HepG2 (cell line): ENCODE measurements around the gene LDB2. TPM values are rescaled to one million over a fixed set of nuclear protein-coding genes. Genes with fewer than 3 reads are reported as not detected.

ENCODE experiments used
- ATAC-seq: fragments of 200-7000 bp; cut with Tn5 transposase; 3 replicates; pipeline ENCODE4 v1.9.1; 2020; ENCODE audit warnings: mild to moderate bottlenecking, moderate library complexity
- BruUV-seq: library from RNA; stranded (reverse); fragments of 400-500 nt; replicated peaks from 2 replicates; lab custom pipeline; 2021; lab: Mats Ljungman, UMichigan
- CTCF ChIA-PET: fragments of 300-600 bp; formaldehyde crosslinking; extraction: SDS; loops from one replicate; lab custom pipeline; 2021; ENCODE audit warnings: low total read pairs, inconsistent platforms, low intra/inter-chr PET ratio; lab: Yijun Ruan, JAX
- POLR2A ChIA-PET: fragments of 350-600 bp; sonication (Branson Sonifier 250); formaldehyde crosslinking; loops from one replicate; lab custom pipeline; 2020; ENCODE audit warnings: antibody characterized with exemption, inconsistent platforms; lab: Yijun Ruan, JAX
- DNase-seq: peaks from one replicate; pipeline ENCODE4 v3.0.0-alpha.2; 2015; ENCODE audit warnings: low spot score
- FAIRE-seq: peaks from 3 replicates; lab custom pipeline; 2011; peaks lifted over from hg19 to GRCh38; lab: Jason Lieb, UNC
- H2AFZ ChIP-seq: one replicate; pipeline ENCODE4 v1.6.1; 2011; ENCODE audit warnings: low read length, inconsistent platforms
- H3K27ac ChIP-seq: fragments of 300-600 bp; 3 replicates; pipeline ENCODE4 v1.8.0; 2011; ENCODE audit warnings: mixed run types, mild to moderate bottlenecking, mixed read lengths, low read length, inconsistent platforms; ENCODE audit not compliant: insufficient read depth; ENCODE audit errors: extremely low read length
- H3K27me3 ChIP-seq, 2 experiments: fragments of 200-600 bp in 1 of 2; 2 replicates in 1 of 2; 3 replicates in 1 of 2; pipeline versions ENCODE4 v1.6.0 to v1.8.0; 2011; ENCODE audit warnings: low read length in 2 of 2, mild to moderate bottlenecking in 2 of 2, moderate library complexity in 2 of 2, inconsistent platforms in 1 of 2; ENCODE audit not compliant: insufficient read depth in 2 of 2, control insufficient read depth in 1 of 2
- H3K36me3 ChIP-seq, 2 experiments: fragments of 200-600 bp in 1 of 2; replicated peaks in 1 of 2; 2 replicates in 1 of 2; 3 replicates in 1 of 2; pipeline versions ENCODE4 v1.5.1 to v1.8.0; 2011; ENCODE audit warnings: low read length in 2 of 2, inconsistent platforms in 1 of 2; ENCODE audit not compliant: insufficient read depth in 2 of 2, control insufficient read depth in 1 of 2
- H3K4me1 ChIP-seq: 2 replicates; pipeline ENCODE4 v1.5.1; 2012; ENCODE audit warnings: low read length, inconsistent platforms; ENCODE audit not compliant: insufficient read depth
- H3K4me2 ChIP-seq: 2 replicates; pipeline ENCODE4 v1.6.0; 2011; ENCODE audit warnings: low read depth, low read length, inconsistent platforms
- H3K4me3 ChIP-seq, 3 experiments: fragments of 200-600 bp in 1 of 3; sonication (generic), shearing (Covaris generic) in 1 of 3; replicated peaks in 1 of 3; 2 replicates each; pipeline ENCODE4 v1.5.1; 2011 to 2016; ENCODE audit warnings: low read length in 3 of 3, inconsistent platforms in 2 of 3, low read depth in 2 of 3, mild to moderate bottlenecking in 2 of 3, control low read depth in 1 of 3, mixed read lengths in 1 of 3; ENCODE audit not compliant: insufficient read depth in 1 of 3
- H3K79me2 ChIP-seq: one replicate; pipeline ENCODE4 v1.6.1; 2011; ENCODE audit warnings: low read length, inconsistent platforms; ENCODE audit not compliant: insufficient read depth
- H3K9ac ChIP-seq: 2 replicates; pipeline ENCODE4 v1.6.0; 2011; ENCODE audit warnings: mild to moderate bottlenecking, low read depth, low read length, inconsistent platforms; ENCODE audit not compliant: insufficient read depth
- H3K9me3 ChIP-seq: 2 replicates; pipeline ENCODE4 v1.5.1; 2012; ENCODE audit warnings: mild to moderate bottlenecking, low read length
- H4K20me1 ChIP-seq: 2 replicates; pipeline ENCODE4 v1.6.0; 2011; ENCODE audit warnings: inconsistent platforms, mild to moderate bottlenecking, low read length, moderate library complexity; ENCODE audit not compliant: insufficient read depth
- ARID2 ChIP-seq: sonication (generic); formaldehyde crosslinking; IDR thresholded peaks from 2 replicates; pipeline ENCODE4 v1.8.1; 2022; ENCODE audit warnings: mild to moderate bottlenecking, missing genetic modification reagents, borderline replicate concordance
- BRCA1 ChIP-seq: sonication (generic); formaldehyde crosslinking; IDR thresholded peaks from 2 replicates; pipeline ENCODE4 v1.4.0; 2020; ENCODE audit warnings: missing genetic modification reagents
- ETS1 ChIP-seq: sonication (generic); formaldehyde crosslinking; IDR thresholded peaks from 2 replicates; pipeline ENCODE4 v1.4.0; 2020; ENCODE audit warnings: missing genetic modification reagents
- JARID2 ChIP-seq: sonication (generic); formaldehyde crosslinking; IDR thresholded peaks from 2 replicates; pipeline ENCODE4 v1.8.1; 2023; ENCODE audit warnings: missing genetic modification reagents, inconsistent platforms; ENCODE audit not compliant: insufficient replicate concordance
- MLLT10 ChIP-seq: sonication (generic); formaldehyde crosslinking; IDR thresholded peaks from 2 replicates; pipeline ENCODE4 v1.4.0; 2020; ENCODE audit warnings: missing genetic modification reagents
- REL ChIP-seq: sonication (generic); formaldehyde crosslinking; conservative IDR thresholded peaks from 2 replicates; pipeline ENCODE4 v1.8.0; 2022; ENCODE audit warnings: mild to moderate bottlenecking, missing genetic modification reagents, moderate library complexity
- RELA ChIP-seq: sonication (generic); formaldehyde crosslinking; IDR thresholded peaks from 2 replicates; pipeline ENCODE4 v1.4.0; 2020; ENCODE audit warnings: missing genetic modification reagents
- TRIM22 ChIP-seq: fragments of 450-650 bp; IDR thresholded peaks from 2 replicates; pipeline ENCODE4 v1.6.1; 2017
- YEATS2 ChIP-seq: sonication (generic); formaldehyde crosslinking; IDR thresholded peaks from 2 replicates; pipeline ENCODE4 v1.4.0; 2020; ENCODE audit warnings: missing genetic modification reagents, borderline replicate concordance
- ZBTB38 ChIP-seq: sonication (generic); formaldehyde crosslinking; IDR thresholded peaks from 2 replicates; pipeline ENCODE4 v1.5.1; 2020; ENCODE audit warnings: mild to moderate bottlenecking, missing genetic modification reagents
- ZFAT ChIP-seq: sonication (generic); formaldehyde crosslinking; conservative IDR thresholded peaks from 2 replicates; pipeline ENCODE4 v1.8.1; 2023; ENCODE audit warnings: missing genetic modification reagents, inconsistent platforms
- ZIK1 ChIP-seq: sonication (generic); formaldehyde crosslinking; IDR thresholded peaks from 2 replicates; pipeline ENCODE4 v1.5.0; 2020; ENCODE audit warnings: mild to moderate bottlenecking, low read depth, missing genetic modification reagents, borderline replicate concordance
- ZNF451 ChIP-seq: sonication (generic); formaldehyde crosslinking; IDR thresholded peaks from 2 replicates; pipeline ENCODE4 v1.5.0; 2020; ENCODE audit warnings: mild to moderate bottlenecking, missing genetic modification reagents
- ZNF501 ChIP-seq: sonication (generic); formaldehyde crosslinking; IDR thresholded peaks from 2 replicates; pipeline ENCODE4 v1.5.1; 2020; ENCODE audit warnings: mild to moderate bottlenecking, moderate library complexity, missing genetic modification reagents
- ZNF687 ChIP-seq: sonication (generic); formaldehyde crosslinking; IDR thresholded peaks from 2 replicates; pipeline ENCODE4 v1.5.1; 2020; ENCODE audit warnings: mild to moderate bottlenecking, missing genetic modification reagents, moderate library complexity
- ZNF704 ChIP-seq: sonication (generic); formaldehyde crosslinking; IDR thresholded peaks from 2 replicates; pipeline ENCODE4 v1.8.1; 2023; ENCODE audit warnings: mild to moderate bottlenecking, inconsistent platforms, moderate library complexity, missing genetic modification reagents, borderline replicate concordance
- WGBS: methylation state at CpG from one replicate; pipeline ENCODE4 v1.1.6; 2017; ENCODE audit warnings: low lambda C conversion rate; 5-methylcytosine and 5-hydroxymethylcytosine counted together
- in situ Hi-C: cut with HindIII; loops from 2 replicates; pipeline ENCODE4 v1.10.0; 2017; ENCODE audit warnings: low pct_unique_long_range_greater_than_20kb; ENCODE audit not compliant: extremely low pct_ligation_motif_present
- intact Hi-C: fragments of 100-400 bp; cut with micrococcal nuclease; formaldehyde crosslinking; loops from one replicate; pipeline ENCODE4 v1.10.0; 2022; ENCODE audit not compliant: unreplicated experiment
- polyA plus RNA-seq, 8 experiments: library from polyadenylated mRNA; depleted of rRNA in 3 of 8; stranded (reverse) in 7 of 8; unstranded in 1 of 8; fragments of >200 nt; fragmentation: Illumina TruSeq in 4 of 8; extraction: Trizol in 4 of 8; gene quantifications; 2 replicates each; pipeline versions ENCODE4 v1.2.1 to v1.2.3, GENCODE V29; 2011 to 2016; ENCODE audit warnings: low read depth in 4 of 8, missing spikeins in 1 of 8, mixed read lengths in 1 of 8; ENCODE audit not compliant: insufficient read depth in 1 of 8
- total RNA-seq, 5 experiments: library from RNA; depleted of rRNA; stranded (reverse); fragments of >200 nt; fragmentation: Illumina TruSeq; extraction: Trizol; gene quantifications; 2 replicates each; pipeline ENCODE4 v1.2.3, GENCODE V29; 2016; ENCODE audit warnings: low read depth in 1 of 5

LDB2 gene
- total and polyA plus RNA-seq, 2 of the 13 experiments (the other 11 are each of a cell fraction or from before 2014, with no cell fraction given), result not detected

- no peak for TF ChIP-seq JARID2 (CRISPR knock-in tag)
- TF ChIP-seq RELA (CRISPR knock-in tag), result no peak
- TF ChIP-seq, all 625 proteins: peak for 0
Observed at GRCh38 chr4:16695896-16696295, 202.5 kb downstream of the LDB2 start (continued).

- CTCF ChIA-PET, result no interaction called here
- H3K9me3 ChIP-seq, result no peaks in the 10 kb centered on the region
- FAIRE-seq, result no peak
- no peaks in the 10 kb centered on the region for H3K79me2 ChIP-seq
- no peak overlapping the region for H2AFZ ChIP-seq
- H3K4me3 ChIP-seq, result no peak overlapping the region
- H3K4me2 ChIP-seq, result no peak overlapping the region
- no peaks in the 10 kb centered on the region for H3K27me3 ChIP-seq
- H3K4me1 ChIP-seq, result no peaks in the 10 kb centered on the region
- no peaks in the 10 kb centered on the region for H4K20me1 ChIP-seq
- no peaks in the 10 kb centered on the region for H3K36me3 ChIP-seq
- no peak for DNase-seq
- in situ Hi-C loops, result no loop called here
- 4% methylated on average over 4 of the region's 4 CpGs for WGBS
- intact Hi-C loops, result no loop called here
- BruUV-seq, result no TSS peak
- no peak overlapping the region for H3K9ac ChIP-seq
- POLR2A ChIA-PET, result no interaction called here
- ATAC-seq, result no peak
- no peak overlapping the region for H3K27ac ChIP-seq
- no peak for TF ChIP-seq MLLT10 (CRISPR knock-in tag)
- TF ChIP-seq ZNF451 (CRISPR knock-in tag), result no peak
- TF ChIP-seq ZFAT (CRISPR knock-in tag), result no peak
- TF ChIP-seq ARID2 (CRISPR knock-in tag), result no peak
- no peak for TF ChIP-seq TRIM22
- no peak for TF ChIP-seq ZNF687 (CRISPR knock-in tag)
- TF ChIP-seq BRCA1 (CRISPR knock-in tag), result no peak
- no peak for TF ChIP-seq ZNF501 (CRISPR knock-in tag)
- TF ChIP-seq ETS1 (CRISPR knock-in tag), result no peak
- TF ChIP-seq YEATS2 (CRISPR knock-in tag), result no peak
- no peak for TF ChIP-seq ZNF704 (CRISPR knock-in tag)
- no peak for TF ChIP-seq ZBTB38
- no peak for TF ChIP-seq REL (CRISPR knock-in tag)
- TF ChIP-seq ZIK1 (CRISPR knock-in tag), result no peak
Observed at GRCh38 chr4:16694884-16695276, 203.6 kb downstream of the LDB2 start.
